GM10248 (cell line): ENCODE data around the gene F2R.

Experiments used
- CTCF ChIA-PET: fragments of 300-600 bp; sonication (Branson Sonifier 250); formaldehyde crosslinking; extraction: SDS; loops from one replicate; lab custom pipeline; 2021; ENCODE audit warnings: antibody characterized with exemption; lab: Yijun Ruan, JAX
- POLR2A ChIA-PET: fragments of 350-650 bp; sonication (Branson Sonifier 250); formaldehyde crosslinking; extraction: SDS; loops from one replicate; lab custom pipeline; 2020; ENCODE audit warnings: antibody characterized with exemption; lab: Yijun Ruan, JAX
- DNase-seq: peaks from one replicate; pipeline ENCODE4 v3.0.0; 2012; ENCODE audit errors: extremely low spot score
- TF ChIP-seq, protein P1 (sequence below): IDR thresholded peaks from 2 replicates; pipeline ENCODE4 v1.5.1; 2012; ENCODE audit warnings: mild to moderate bottlenecking, low read depth; ENCODE audit errors: extremely low read depth, missing control alignments, control extremely low read depth

F2R gene

DNA sequence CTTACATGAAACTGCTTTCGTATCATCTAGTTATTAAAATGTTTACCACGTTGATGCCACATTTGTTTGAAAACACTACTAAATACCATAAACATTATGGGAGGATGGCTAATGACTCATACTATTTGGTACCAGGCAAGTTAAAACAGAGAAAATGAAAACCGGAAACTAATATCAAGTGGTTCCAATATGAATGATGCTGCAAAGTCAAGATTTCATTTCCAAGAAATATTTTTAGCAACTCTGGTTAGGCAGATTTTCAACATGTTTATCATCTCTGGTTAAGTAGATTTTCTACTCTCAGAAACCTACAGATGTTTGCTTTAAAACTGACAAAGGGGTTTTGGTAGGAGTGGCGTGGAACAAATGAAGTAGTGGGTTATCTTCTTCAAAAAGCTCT lies 4.9 kb upstream of the F2R start:
- TF ChIP-seq, protein P1, sequence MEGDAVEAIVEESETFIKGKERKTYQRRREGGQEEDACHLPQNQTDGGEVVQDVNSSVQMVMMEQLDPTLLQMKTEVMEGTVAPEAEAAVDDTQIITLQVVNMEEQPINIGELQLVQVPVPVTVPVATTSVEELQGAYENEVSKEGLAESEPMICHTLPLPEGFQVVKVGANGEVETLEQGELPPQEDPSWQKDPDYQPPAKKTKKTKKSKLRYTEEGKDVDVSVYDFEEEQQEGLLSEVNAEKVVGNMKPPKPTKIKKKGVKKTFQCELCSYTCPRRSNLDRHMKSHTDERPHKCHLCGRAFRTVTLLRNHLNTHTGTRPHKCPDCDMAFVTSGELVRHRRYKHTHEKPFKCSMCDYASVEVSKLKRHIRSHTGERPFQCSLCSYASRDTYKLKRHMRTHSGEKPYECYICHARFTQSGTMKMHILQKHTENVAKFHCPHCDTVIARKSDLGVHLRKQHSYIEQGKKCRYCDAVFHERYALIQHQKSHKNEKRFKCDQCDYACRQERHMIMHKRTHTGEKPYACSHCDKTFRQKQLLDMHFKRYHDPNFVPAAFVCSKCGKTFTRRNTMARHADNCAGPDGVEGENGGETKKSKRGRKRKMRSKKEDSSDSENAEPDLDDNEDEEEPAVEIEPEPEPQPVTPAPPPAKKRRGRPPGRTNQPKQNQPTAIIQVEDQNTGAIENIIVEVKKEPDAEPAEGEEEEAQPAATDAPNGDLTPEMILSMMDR = no peak
- peak; percentile 20 for DNase-seq
- CTCF ChIA-PET = interaction anchor here (1.1 to 1.6 kb wide), 2 partner anchors 21 to 58 kb away, joined by 3 to 4 read pairs; no protein-coding TSS in a partner anchor
- POLR2A ChIA-PET = no interaction called here

DNA sequence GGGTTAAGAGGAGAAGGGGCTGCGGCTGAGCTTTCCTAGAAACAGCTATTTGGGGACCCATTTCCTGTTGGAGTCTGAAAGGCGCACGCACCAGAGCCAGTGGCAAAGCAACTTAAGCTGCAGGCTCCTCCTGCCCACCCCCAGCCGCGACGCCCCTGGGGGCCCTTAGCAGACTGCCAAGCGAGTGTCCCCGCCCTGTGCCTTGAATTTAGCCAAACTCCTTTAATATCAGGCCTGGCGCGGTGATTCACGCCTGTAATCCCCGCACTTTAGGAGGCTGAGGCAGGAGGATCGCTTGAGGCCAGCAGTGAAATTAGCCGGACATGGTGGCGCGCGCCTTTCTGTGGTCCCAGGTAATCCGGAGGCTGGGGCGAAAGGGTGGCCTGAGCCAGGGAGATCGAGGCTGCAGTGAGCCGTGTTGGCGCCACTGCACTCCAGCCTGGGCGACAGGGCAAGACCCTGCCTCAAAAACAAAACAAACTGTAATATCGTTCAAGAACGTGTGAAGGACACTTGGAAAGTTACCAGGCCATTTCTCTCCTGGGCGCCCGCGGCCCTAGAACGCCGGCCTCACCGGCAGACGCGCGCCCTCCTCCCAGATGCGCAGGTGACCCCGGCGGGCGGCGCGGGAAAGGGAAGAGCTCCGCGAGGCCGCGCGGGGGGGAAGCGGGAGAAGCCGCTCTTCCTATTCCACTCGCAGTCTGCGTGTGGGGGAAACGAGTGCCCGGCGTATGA lies 1.0 kb upstream of the F2R start:
- TF ChIP-seq, protein P1 = no peak
- ChIA-PET CTCF (interaction anchor here (0.7 to 1.9 kb wide), 6 partner anchors 8 to 60 kb away, joined by 3 to 10 read pairs (median 4); no protein-coding TSS in a partner anchor), POLR2A (no interaction called here)
- DNase-seq = peak; percentile 32

DNA sequence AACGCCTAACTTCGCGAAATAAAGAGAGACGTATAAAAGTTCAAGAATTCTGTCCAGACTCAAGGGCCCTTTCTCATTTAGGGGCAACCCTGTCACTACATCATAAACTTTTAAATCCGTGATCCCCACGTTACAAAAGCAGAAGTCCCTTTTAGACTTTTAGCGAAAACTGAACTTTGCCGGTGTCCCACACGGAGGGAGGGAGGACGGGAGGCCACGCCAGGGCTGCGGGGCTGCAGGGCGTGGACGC lies 515 bp upstream of the F2R start:
- DNase-seq = peak; percentile 43

DNA sequence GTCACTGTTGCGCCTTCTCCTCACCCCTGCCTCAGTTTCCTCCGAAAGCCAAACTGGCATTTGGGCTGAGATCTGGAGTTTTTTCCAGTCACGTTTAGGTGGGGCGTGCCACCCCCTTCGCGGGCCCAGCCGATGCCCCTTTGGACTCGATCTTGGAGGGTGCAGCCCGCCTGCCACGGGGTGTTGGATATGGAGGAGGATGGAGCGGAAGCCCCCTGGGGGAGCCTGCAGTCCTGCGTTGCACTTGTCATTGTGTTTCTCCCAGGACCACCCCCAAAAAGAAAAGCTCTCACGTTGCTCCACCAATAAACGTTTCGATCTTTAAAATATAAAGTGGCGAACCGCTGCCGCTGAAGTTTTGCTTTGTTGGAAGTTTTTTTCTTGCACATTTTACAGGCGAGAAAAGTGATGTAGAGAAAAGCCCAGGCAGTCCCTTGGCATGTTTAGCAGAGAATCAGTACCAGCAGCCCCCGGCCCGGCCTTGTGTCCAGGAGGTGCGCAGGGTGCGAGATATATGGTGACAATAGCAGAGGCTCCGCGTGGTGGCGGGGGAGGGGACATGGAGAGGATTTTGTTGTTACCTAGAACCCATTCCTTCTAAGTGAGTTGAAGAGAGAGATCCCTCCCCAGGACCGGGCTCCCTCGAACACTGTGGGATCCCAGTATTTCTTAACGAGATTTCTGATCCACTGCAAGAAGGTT lies 681 bp downstream of the F2R start:
- TF ChIP-seq, protein P1 = no peak
- ChIA-PET CTCF (interaction anchor here (0.8 to 2.7 kb wide), 3 partner anchors 10 to 58 kb away, joined by 3 to 14 read pairs (median 3); no protein-coding TSS in a partner anchor), POLR2A (no interaction called here)
- DNase-seq = no peak

More for the DNA sequence above, 515 bp upstream of the F2R start:
- TF ChIP-seq, protein P1 = no peak
- CTCF ChIA-PET = interaction anchor here (0.7 to 1.9 kb wide), 6 partner anchors 8 to 59 kb away, joined by 3 to 10 read pairs (median 4); no protein-coding TSS in a partner anchor
- POLR2A ChIA-PET = no interaction called here

DNA sequence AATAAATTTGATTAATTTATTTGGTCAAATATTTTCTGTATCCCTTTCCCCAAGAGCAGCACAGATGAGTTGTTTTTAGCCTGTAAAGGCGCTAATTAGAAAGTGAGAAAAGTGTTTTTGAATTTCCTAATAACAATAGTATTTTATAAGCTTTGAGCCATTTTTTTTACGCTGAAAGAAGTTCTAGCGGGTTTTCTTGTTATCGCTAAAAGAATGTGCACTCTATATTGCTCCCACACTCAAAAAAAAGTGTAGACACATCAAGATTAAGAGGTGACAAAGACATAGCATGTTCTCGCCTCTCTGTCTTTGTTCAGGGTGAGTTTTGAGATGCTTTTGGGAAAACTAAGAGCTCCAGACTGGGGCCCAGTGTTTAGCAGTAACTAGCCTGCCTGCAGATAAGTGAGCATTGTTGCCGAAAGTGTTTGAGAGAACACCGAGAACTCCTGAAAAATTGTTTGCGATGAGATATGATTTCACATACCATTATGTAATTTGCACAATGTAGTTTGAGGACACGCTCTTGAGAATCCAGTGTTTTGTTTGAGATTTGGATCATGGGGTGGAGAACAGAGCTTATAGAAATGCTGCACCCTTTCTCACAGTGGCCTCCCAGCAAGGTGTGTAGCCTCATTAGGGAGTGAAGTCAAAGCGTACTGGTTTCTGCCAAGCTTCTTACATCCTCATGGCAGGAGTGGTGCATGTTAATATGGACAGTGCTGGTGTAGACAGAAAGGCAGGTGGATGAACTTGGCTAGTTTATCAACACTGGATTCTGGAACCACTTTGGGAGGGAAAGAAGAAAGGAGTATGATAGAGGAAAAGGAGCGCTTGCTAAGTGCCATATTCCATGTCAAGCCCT lies 1.5 kb downstream of the F2R start:
- POLR2A ChIA-PET = no interaction called here
- DNase-seq = no peak
- TF ChIP-seq, protein P1 = no peak
- CTCF ChIA-PET = interaction anchor here (0.8 to 2.7 kb wide), 4 partner anchors 11 to 57 kb away, joined by 3 to 14 read pairs (median 3); no protein-coding TSS in a partner anchor

DNA sequence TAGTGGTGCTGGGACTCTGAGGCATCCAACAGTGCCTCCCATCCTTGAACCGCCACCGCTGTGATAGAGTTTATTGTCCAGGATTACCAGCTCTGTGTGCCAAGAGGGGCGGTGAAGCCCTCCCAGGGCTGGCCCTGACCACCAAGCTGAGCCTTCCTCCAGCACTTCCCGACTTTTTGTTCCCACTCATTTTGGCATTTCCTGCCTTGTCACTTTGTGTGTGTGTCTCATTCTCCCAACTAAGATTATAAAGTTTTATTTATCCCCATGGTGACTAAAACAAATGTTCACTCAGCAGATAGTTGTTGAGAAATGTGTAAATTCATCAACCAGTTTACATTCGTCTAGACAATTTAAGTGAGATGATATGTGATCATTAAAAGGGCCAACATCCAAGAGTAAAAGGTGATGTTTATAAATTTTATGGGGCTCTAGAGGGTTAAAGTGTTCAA lies 2.5 kb downstream of the F2R start:
- TF ChIP-seq, protein P1 = no peak
- CTCF ChIA-PET = interaction anchor here (1.0 to 2.7 kb wide), 3 partner anchors 11 to 56 kb away, joined by 3 to 14 read pairs (median 3); no protein-coding TSS in a partner anchor
- POLR2A ChIA-PET = no interaction called here
- DNase-seq = no peak
